OCI-LY7 (cell line): ENCODE results near the gene FIGNL2.

Experiments used
- CTCF ChIP-seq: fragments of 200-600 bp; sonication (generic); conservative IDR thresholded peaks from 2 replicates; pipeline ENCODE4 v1.5.1; 2014; ENCODE audit warnings: mild to moderate bottlenecking, antibody characterized with exemption, low read length, moderate library complexity, mixed read lengths
- EZH2phosphoT487 ChIP-seq: fragments of 200-600 bp; sonication (generic); IDR thresholded peaks from 2 replicates; pipeline ENCODE4 v1.6.1; 2018; ENCODE audit warnings: low read depth, borderline replicate concordance, mild to moderate bottlenecking, mixed run types, antibody characterized with exemption, low read length, moderate library complexity, mixed read lengths

GRCh38 chr12:51869931-51870330 lies 21.4 kb upstream of the FIGNL2 start:
- TF ChIP-seq CTCF (no peak), EZH2phosphoT487 (no peak)
